Left lung (tissue), 10 donors: ENCODE data around the gene QPCT. TPM values are rescaled to one million over a fixed set of nuclear protein-coding genes. Genes with fewer than 3 reads are reported as not detected.

ENCODE experiments used
- ATAC-seq: fragments of 200-7000 bp; cut with Tn5 transposase; one replicate; pipeline ENCODE4 v1.9.1; 2020; ENCODE audit warnings: moderate library complexity
- DNase-seq, 4 donors: peaks; one replicate each; pipeline ENCODE4 v3.0.0-alpha.2; 2013 to 2020
- H3K27ac ChIP-seq, 2 donors: fragments of 200-600 bp; sonication (generic) in 1 of 2; one replicate each; pipeline versions ENCODE4 v1.5.0 to v1.8.0; 2020 to 2021
- H3K27me3 ChIP-seq, 2 donors: fragments of 200-600 bp; sonication (generic) in 1 of 2; one replicate each; pipeline versions ENCODE4 v1.5.0 to v1.8.0; 2020 to 2021
- H3K36me3 ChIP-seq, 2 donors: fragments of 200-600 bp; sonication (generic) in 1 of 2; one replicate each; pipeline versions ENCODE4 v1.5.0 to v1.8.0; 2020 to 2021
- H3K4me1 ChIP-seq, 2 donors: fragments of 200-600 bp; one replicate each; pipeline ENCODE4 v1.8.0; 2021
- H3K4me3 ChIP-seq, 2 donors: fragments of 200-600 bp; sonication (generic) in 1 of 2; one replicate each; pipeline versions ENCODE4 v1.5.0 to v1.8.0; 2020 to 2021; ENCODE audit warnings: mild to moderate bottlenecking in 1 of 2
- H3K9me3 ChIP-seq, 2 donors: fragments of 200-600 bp; sonication (generic) in 1 of 2; one replicate each; pipeline versions ENCODE4 v1.5.0 to v1.8.0; 2020 to 2021
- CTCF ChIP-seq, 2 donors: fragments of 200-600 bp; sonication (generic) in 1 of 2; IDR thresholded peaks; one replicate each; pipeline versions ENCODE4 v1.5.0 to v1.8.0; 2021; ENCODE audit warnings: antibody characterized with exemption in 2 of 2
- intact Hi-C, 2 donors: fragments of 100-400 bp; cut with DNase I; formaldehyde crosslinking; loops; one replicate each; pipeline versions ENCODE4 v1.11.2 to v1.14.2; 2022
- polyA plus RNA-seq, 6 donors: library from polyadenylated mRNA; unstranded; fragments of 120-200 nt; gene quantifications; one replicate each; pipeline ENCODE4 v1.2.1, GENCODE V29; 2013; ENCODE audit not compliant: insufficient read length in 6 of 6
- total RNA-seq, 2 donors: library from RNA; stranded (reverse); fragmentation: NEBNext Ultra II Directional; extraction: Animal tissue kit (Norgen Biotek cat#: 25700); gene quantifications; one replicate each; pipeline ENCODE4 v1.2.1, GENCODE V29; 2021
- donor health status: DM: no; HTN: yes; CAD: no.
- donor health status: DM: no; HTN: no; CAD: no.

QPCT gene
- total and polyA plus RNA-seq, 8 donors = 4.1 to 20.8 (median 10.8) TPM

DNA sequence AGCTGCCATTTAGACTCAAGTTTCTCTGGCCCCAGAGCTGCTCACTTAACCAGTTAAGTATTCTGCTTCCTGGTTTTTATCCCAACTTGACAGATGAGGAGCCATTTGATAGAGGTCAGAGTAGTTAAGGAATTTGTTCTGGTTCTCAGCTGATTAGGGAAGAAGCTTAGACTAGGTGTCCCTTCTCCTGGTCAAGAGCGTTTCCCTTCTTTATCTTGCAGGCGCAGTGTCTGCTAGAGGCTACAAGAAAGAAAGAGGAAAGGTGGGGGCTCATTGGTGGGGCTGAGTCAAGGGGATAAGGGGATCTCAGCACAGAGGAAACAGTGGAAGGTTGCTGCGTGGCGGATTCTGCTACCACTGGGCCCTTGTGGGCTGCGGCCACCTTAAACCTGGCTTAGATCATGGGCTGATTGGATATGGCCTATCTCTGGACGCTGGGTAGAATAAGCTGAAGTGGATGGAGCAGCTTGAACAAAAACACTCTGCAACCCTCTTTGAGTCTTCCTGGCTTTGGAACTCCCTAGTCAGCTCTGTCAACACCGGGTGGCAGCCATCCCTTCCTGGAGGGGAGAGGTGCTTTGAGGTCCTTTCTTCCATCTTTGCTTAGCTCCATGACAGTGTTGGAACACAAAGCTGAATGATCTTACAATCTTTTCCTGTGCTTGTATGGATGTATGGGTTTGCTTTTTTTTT, 70.8 kb downstream of the QPCT start:
- TF ChIP-seq CTCF (IDR thresholded peaks at IDR 0.05) = no peak
- Histone ChIP-seq H3K27ac (no peak overlapping the region), H3K9me3 (no peaks in the 10 kb centered on the region), H3K27me3 (no peaks in the 10 kb centered on the region), H3K36me3 (no peaks in the 10 kb centered on the region), H3K4me1 (peaks cover 5 to 8% of the 10 kb centered on the region in 2 donors), H3K4me3 (no peak overlapping the region)
- ATAC-seq = peak; percentile 46
- no peak for DNase-seq
- intact Hi-C loops = loop anchor here in 1 of 2 donors (10.0 kb wide), 1 partner anchor 460 kb away; no protein-coding TSS in a partner anchor

DNA sequence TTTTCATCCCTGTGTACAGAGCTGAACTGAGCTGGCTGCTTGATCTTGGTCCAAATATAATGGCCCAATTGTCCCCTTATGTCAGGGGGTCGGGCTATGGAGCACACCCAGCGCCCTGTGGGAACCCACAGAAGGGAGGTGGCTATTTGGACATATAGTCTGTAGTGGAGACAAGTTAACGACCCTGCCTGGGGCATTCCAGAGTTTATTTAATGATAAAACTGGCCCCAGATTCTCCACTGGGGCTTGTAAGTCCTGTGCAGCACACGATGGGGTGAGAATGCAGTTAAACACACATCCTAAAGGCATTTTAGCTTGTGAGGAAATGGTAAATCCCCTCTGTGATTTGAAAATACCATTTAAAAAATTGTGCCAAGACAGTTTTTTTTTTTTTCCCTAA, 72.9 kb downstream of the QPCT start:
- no peak for TF ChIP-seq CTCF (IDR thresholded peaks at IDR 0.05)
- Histone ChIP-seq H3K4me3 (no peak overlapping the region), H3K27me3 (no peaks in the 10 kb centered on the region), H3K36me3 (no peaks in the 10 kb centered on the region), H3K27ac (no peak overlapping the region), H3K9me3 (no peaks in the 10 kb centered on the region), H3K4me1 (peaks cover 5 to 8% of the 10 kb centered on the region in 2 donors)
- intact Hi-C loops = loop anchor here in 1 of 2 donors (10.0 kb wide), 1 partner anchor 457 kb away; no protein-coding TSS in a partner anchor
- DNase-seq (no peak), ATAC-seq (no peak)

DNA sequence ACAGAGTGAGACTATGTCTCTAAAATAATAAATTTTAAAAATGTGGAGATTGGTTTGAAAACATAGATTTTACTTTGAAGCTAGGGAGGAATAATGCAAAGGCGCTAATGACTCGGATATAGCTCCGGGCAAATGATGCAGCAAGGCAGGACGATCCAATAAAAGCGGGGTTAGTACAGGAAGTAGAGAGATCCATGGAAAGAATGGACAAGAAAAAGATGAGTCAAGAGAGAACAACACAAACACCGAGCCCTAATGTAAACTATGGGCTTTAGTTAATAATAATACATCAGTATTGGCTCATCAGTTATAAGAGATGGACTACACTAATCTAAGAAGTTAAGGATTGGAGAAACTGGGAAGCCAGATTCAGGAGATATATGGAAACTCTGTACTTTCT, 74.5 kb downstream of the QPCT start:
- TF ChIP-seq CTCF (IDR thresholded peaks at IDR 0.05) = no peak
- no peak overlapping the region for H3K4me3 ChIP-seq
- intact Hi-C loops = loop anchor here in 1 of 2 donors (10.0 kb wide), 1 partner anchor 456 kb away; no protein-coding TSS in a partner anchor

GRCh38 chr2:37421686-37422085, 77.3 kb downstream of the QPCT start:
- Histone ChIP-seq H3K27me3 (no peaks in the 10 kb centered on the region), H3K4me1 (no peaks in the 10 kb centered on the region), H3K9me3 (no peaks in the 10 kb centered on the region), H3K36me3 (no peaks in the 10 kb centered on the region), H3K4me3 (no peak overlapping the region), H3K27ac (no peak overlapping the region)
- intact Hi-C loops = no loop called here
- TF ChIP-seq CTCF (IDR thresholded peaks at IDR 0.05) = no peak
- ATAC-seq (no peak), DNase-seq (no peak)

More for the DNA sequence above, 74.5 kb downstream of the QPCT start:
- ATAC-seq = no peak
- no peak for DNase-seq
- H3K9me3 ChIP-seq = no peaks in the 10 kb centered on the region
- H3K36me3 ChIP-seq = no peaks in the 10 kb centered on the region
- no peak overlapping the region for H3K27ac ChIP-seq
- H3K27me3 ChIP-seq = no peaks in the 10 kb centered on the region
- peaks cover 5 to 8% of the 10 kb centered on the region in 2 donors for H3K4me1 ChIP-seq

GRCh38 chr2:37422816-37423215, 78.4 kb downstream of the QPCT start:
- Histone ChIP-seq H3K36me3 (no peaks in the 10 kb centered on the region), H3K4me1 (no peaks in the 10 kb centered on the region), H3K27ac (no peak overlapping the region), H3K4me3 (no peak overlapping the region), H3K27me3 (no peaks in the 10 kb centered on the region), H3K9me3 (no peaks in the 10 kb centered on the region)
- intact Hi-C loops = no loop called here
- TF ChIP-seq CTCF (IDR thresholded peaks at IDR 0.05) = no peak
- ATAC-seq = no peak
- no peak for DNase-seq

Other genes with a start within 250 kb of the QPCT start
- gene EIF2AK2, start 187.7 kb upstream of the QPCT start, total RNA-seq = 10 to 100 TPM; 53.3 to 54.2 TPM
- 10 to 100 TPM; 36.1 to 39.3 (median 37.3) TPM for gene EIF2AK2, start 187.7 kb upstream of the QPCT start, polyA plus RNA-seq
- gene SULT6B1, start 156.0 kb upstream of the QPCT start, total RNA-seq = not detected
- gene SULT6B1, start 156.0 kb upstream of the QPCT start, polyA plus RNA-seq = 1 to 10 TPM in 1 of 6 donors, not detected in 5; 1.5 TPM
- gene CEBPZOS, start 148.1 kb upstream of the QPCT start, total RNA-seq = 10 to 100 TPM; 33.1 to 38.8 TPM
- gene CEBPZOS, start 148.1 kb upstream of the QPCT start, polyA plus RNA-seq = 10 to 100 TPM; 47.2 to 54.3 (median 52.1) TPM
- gene CEBPZ, start 113.0 kb upstream of the QPCT start, total RNA-seq = 10 to 100 TPM; 36.0 to 42.5 TPM
- 10 to 100 TPM; 68.5 to 81.2 (median 73.2) TPM for gene CEBPZ, start 113.0 kb upstream of the QPCT start, polyA plus RNA-seq
- gene NDUFAF7, start 113.0 kb upstream of the QPCT start, total RNA-seq = 10 to 100 TPM; 12.3 to 17.4 TPM
- gene NDUFAF7, start 113.0 kb upstream of the QPCT start, polyA plus RNA-seq = 10 to 100 TPM; 27.3 to 41.8 (median 31.6) TPM
- gene PRKD3, start 19.8 kb upstream of the QPCT start, total RNA-seq = 10 to 100 TPM; 36.2 to 43.7 TPM
- 10 to 100 TPM; 53.6 to 65.8 (median 60.0) TPM for gene PRKD3, start 19.8 kb upstream of the QPCT start, polyA plus RNA-seq